IPS-18a (cell line): ENCODE results near the gene CNTNAP1.
A peak's percentile ranks its signal among the peaks of the same experiment; 100 is the strongest.
"Not testable (repeated sequence)": the region's sequence is repeated elsewhere in the genome, so short reads cannot be mapped to it uniquely, and the experiment has no call there.

Source experiments
- H3K27ac ChIP-seq: one replicate; pipeline ENCODE4 v1.5.1; 2013; ENCODE audit warnings: low read length
- H3K27me3 ChIP-seq: one replicate; pipeline ENCODE4 v1.6.1; 2013; ENCODE audit warnings: mild to moderate bottlenecking, low read length; ENCODE audit not compliant: control insufficient read depth, insufficient read depth
- H3K36me3 ChIP-seq: one replicate; pipeline ENCODE4 v1.6.1; 2013; ENCODE audit warnings: low read depth, low read length; ENCODE audit not compliant: control insufficient read depth
- H3K4me1 ChIP-seq: one replicate; pipeline ENCODE4 v1.6.1; 2013; ENCODE audit warnings: low read depth, low read length; ENCODE audit not compliant: control insufficient read depth
- H3K4me3 ChIP-seq: one replicate; pipeline ENCODE4 v1.5.1; 2013; ENCODE audit warnings: low read length
- H3K9ac ChIP-seq: one replicate; pipeline ENCODE4 v1.6.1; 2013; ENCODE audit warnings: mild to moderate bottlenecking, low read length, moderate library complexity
- H3K9me3 ChIP-seq: one replicate; pipeline ENCODE4 v1.6.1; 2013; ENCODE audit warnings: low read depth, low read length; ENCODE audit not compliant: control insufficient read depth

Gene CNTNAP1

DNA sequence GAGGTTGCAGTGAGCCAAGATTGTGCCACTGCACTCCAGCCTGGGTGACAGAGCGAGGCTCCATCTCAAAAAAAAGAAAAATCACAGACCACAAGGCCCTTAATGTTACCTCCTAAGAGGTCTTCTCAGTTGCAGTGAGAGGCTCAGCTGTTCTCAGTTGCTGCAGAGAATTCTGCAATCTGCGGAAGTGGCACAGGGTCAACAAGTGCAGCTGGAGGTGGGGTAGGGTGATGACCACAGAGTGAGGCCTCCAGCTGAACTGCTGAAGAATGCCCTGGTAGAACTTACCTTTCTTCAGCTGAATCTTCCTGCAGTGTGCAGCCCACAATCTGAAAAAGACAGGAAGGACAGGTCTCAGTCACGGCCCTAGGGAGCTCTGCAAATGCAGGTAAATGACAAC, 26.3 kb downstream of the CNTNAP1 start:
- H3K4me3 ChIP-seq: no peak overlapping the region
- no peaks in the 10 kb centered on the region for H3K27me3 ChIP-seq
- no peak overlapping the region for H3K9ac ChIP-seq
- no peaks in the 10 kb centered on the region for H3K9me3 ChIP-seq
- no peaks in the 10 kb centered on the region for H3K4me1 ChIP-seq
- peaks cover 57% of the 10 kb centered on the region for H3K36me3 ChIP-seq
- H3K27ac ChIP-seq: no peak overlapping the region

DNA sequence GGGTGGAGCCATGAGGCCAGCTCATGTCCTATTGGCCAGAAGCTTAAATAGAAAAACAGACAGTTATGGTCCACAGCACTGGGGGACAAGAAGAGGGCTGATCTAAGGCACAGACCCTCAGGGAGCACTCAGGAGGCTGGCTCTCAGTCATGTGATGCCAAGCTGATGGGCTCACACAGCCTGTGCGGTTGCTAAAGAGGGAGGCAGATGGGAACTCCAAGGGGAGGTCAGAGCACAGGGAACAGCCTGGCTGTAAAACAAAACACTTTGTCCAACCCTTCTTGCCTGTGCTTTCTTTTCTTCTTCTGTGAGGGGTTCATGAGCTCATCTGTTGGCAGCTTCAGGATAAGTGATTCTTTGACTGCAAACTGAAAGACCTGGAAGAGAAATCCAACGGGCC, 27.2 kb downstream of the CNTNAP1 start:
- Histone ChIP-seq H3K27me3 (no peaks in the 10 kb centered on the region), H3K4me1 (no peaks in the 10 kb centered on the region), H3K9me3 (no peaks in the 10 kb centered on the region), H3K27ac (no peak overlapping the region), H3K36me3 (peaks cover 57% of the 10 kb centered on the region), H3K9ac (no peak overlapping the region), H3K4me3 (no peak overlapping the region)

DNA sequence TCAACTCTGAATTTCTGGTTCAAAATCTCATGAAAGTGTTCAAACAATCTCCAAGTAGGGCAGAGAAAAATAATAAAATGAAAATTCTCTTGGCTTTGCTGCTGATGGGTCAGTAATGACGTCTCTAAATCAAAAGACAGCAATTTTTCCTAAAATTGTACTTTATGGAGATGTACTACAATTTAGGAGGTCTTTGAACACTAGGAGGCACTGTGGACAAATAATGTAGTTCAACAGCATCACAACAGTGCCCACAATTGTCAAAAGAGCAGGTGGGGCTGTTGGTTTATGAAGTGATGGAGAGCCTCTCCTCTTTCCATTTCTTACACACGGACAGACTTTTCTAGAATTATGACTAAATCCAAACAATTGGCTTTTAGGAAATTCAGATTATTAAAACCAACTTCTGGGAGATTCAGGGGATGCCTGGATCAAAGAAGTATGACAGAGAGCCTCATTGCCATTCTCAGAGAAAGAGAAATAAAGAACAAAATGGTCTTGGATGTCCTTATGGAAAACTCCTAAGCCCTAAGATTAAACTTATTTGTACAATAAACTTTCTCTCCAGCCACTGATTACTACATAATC, 38.8 kb downstream of the CNTNAP1 start:
- Histone ChIP-seq H3K36me3 (peaks cover 56% of the 10 kb centered on the region), H3K27ac (no peak overlapping the region), H3K4me1 (no peaks in the 10 kb centered on the region), H3K9me3 (no peaks in the 10 kb centered on the region), H3K9ac (no peak overlapping the region), H3K4me3 (no peak overlapping the region), H3K27me3 (no peaks in the 10 kb centered on the region)

DNA sequence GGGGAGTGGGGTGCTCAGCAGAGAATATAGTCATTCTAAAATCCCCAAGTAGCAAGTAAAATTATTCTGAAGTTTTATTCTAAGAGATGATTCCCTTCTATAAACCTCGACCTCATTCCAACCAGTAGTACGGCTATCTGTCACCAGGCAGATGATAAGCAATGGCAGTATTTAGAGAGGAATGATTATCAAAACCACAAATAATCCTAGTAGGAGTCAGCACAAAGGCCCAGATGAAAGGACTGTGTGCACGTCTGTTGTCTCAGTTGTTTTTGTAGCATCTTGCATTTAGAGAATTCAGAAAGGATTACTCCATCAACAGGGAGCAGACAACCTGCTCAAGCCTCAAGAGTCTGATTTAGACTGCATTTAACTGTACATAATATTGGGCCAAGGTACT, 41.3 kb downstream of the CNTNAP1 start:
- Histone ChIP-seq H3K27me3 (no peaks in the 10 kb centered on the region), H3K27ac (no peak overlapping the region), H3K36me3 (peaks cover 45% of the 10 kb centered on the region), H3K9ac (no peak overlapping the region), H3K4me1 (no peaks in the 10 kb centered on the region), H3K4me3 (no peak overlapping the region), H3K9me3 (no peaks in the 10 kb centered on the region)

DNA sequence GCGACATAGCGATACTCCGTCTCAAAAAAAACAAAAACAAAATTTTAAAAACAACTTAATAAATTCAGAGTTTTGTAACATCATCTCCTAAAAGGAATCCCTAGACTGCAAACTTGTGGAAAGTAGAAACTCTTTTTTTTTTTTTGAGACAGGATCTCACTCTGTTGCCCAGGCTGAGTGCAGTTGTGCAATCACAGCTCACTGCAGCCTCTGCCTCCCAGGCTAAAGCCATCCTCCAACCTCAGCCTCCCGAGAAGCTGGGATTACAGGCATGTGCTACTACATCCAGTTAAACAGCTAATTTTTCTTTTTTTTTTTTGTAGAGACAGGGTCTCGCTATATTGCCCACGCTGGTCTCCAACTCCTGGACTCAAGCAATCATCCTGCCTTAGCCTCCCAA, 42.8 kb downstream of the CNTNAP1 start:
- peaks cover 40% of the 10 kb centered on the region for H3K36me3 ChIP-seq
- no peak overlapping the region for H3K27ac ChIP-seq
- H3K9me3 ChIP-seq: no peaks in the 10 kb centered on the region
- no peaks in the 10 kb centered on the region for H3K4me1 ChIP-seq
- no peak overlapping the region for H3K9ac ChIP-seq
- H3K4me3 ChIP-seq: no peak overlapping the region
- H3K27me3 ChIP-seq: no peaks in the 10 kb centered on the region

DNA sequence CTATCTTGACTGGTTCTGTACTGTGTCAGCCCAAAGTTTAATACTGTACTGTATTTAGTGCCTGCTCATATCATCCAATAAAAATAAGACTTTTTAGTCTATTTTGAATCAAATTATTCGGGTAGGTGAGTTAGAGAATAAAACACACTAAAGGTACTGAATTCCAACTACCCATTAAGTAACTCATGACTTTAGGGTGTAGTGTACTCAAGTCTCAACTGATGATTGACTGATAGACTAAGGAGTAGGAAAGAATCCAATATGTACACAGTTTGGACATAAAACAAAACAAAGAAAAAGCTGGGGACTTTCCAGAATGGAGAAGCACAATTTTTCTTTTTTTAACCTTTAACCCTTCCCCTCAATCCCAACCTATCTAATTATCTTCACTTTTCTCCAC, 58.4 kb downstream of the CNTNAP1 start:
- H3K4me1 ChIP-seq: peaks cover 6% of the 10 kb centered on the region
- no peak overlapping the region for H3K9ac ChIP-seq
- peaks cover 8% of the 10 kb centered on the region for H3K27me3 ChIP-seq
- no peak overlapping the region for H3K27ac ChIP-seq
- no peak overlapping the region for H3K4me3 ChIP-seq
- H3K9me3 ChIP-seq: peaks cover 4% of the 10 kb centered on the region
- no peaks in the 10 kb centered on the region for H3K36me3 ChIP-seq

DNA sequence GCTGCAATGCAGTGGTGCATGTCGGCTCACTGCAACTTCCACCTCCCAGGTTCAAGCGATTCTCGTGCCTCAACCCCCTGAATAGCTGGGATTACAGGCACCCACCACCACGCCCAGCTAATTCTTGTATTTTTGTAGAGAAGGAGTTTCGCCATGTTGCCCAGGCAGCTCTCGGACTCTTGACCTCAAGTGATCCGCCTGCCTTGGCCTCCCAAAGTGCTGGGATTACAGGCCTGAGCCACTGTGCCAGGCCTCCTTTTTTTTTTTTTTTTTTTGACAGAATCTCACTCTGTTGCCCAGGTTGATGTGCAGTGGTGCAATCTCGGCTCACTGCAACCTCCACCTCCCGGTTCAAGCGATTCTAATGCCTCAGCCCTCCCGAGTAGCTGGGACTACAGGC, 60.6 kb downstream of the CNTNAP1 start:
- not testable (repeated sequence) for H3K36me3 ChIP-seq

DNA sequence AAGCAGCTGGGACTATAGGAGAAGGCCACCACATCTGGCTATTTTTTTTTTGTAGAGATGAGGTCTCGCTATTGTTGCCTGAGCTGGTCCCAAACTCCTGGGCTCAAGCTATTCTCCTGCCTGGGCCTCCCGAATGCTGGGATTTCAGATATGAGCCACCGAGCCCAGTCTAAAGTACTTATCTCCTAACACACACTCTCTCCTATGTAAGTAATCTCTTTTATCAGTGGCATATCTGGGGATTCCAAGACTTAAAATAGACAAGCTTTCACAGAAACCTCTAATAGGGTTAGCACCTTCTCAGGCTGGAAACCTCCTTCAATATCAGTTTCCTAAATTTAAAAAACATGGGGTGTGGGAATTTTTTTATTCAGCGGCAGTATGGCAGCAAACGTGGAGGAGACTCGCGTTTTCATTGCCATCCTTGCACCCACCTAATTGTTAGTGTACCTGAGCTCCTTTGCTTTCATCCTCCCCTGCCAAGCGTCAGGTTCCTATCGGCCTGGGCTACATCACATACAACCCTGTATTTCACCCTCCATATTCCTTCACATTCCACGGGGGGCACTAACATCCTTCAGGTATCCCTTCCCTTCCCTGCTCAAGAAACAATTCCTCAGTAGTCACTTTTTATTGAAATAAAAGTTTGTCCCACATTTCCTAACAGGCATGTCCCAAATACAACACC, 61.4 kb downstream of the CNTNAP1 start:
- Histone ChIP-seq H3K27me3 (peaks cover 28% of the 10 kb centered on the region), H3K9me3 (peaks cover 4% of the 10 kb centered on the region), H3K36me3 (no peaks in the 10 kb centered on the region), H3K27ac (peak overlapping the region; percentile 21), H3K4me3 (peak overlapping the region; percentile 72), H3K9ac (peak overlapping the region; percentile 67), H3K4me1 (peaks cover 15% of the 10 kb centered on the region)

More for the DNA sequence above, 60.6 kb downstream of the CNTNAP1 start:
- H3K4me1 ChIP-seq, H3K4me3 ChIP-seq, H3K9me3 ChIP-seq, H3K9ac ChIP-seq, H3K27ac ChIP-seq: not testable (repeated sequence)
- H3K27me3 ChIP-seq: peaks cover 25% of the 10 kb centered on the region

DNA sequence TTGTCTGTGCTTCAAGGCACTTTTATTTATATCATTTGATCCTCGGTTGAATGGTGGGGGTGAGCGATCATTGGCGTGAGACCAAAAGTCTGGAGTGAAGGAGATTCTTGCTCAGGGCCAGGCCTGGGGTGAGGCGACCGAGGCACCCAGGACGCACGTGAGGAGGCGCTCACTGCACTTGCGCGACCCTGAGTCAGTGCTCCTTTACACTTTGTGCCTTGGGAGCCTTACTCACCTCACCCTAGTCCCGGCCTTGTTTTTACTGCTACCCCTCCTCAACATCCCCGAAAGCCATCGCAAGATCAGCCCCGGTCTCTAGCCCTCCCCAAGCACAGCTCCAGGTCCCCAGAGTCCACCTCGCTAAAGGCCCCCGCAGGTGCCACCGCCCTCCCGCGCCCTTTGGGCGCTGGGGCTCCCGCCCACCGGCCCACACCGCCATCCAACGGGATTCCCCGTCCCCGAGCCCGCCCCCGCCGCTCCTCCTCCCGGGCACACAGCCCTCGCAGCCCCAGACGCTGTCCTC, 62.0 kb downstream of the CNTNAP1 start:
- Histone ChIP-seq H3K27ac (peak overlapping the region; percentile 21), H3K36me3 (no peaks in the 10 kb centered on the region), H3K4me3 (peak overlapping the region; percentile 72), H3K27me3 (peaks cover 28% of the 10 kb centered on the region), H3K4me1 (peaks cover 16% of the 10 kb centered on the region), H3K9me3 (peaks cover 4% of the 10 kb centered on the region), H3K9ac (peak overlapping the region; percentile 67)

DNA sequence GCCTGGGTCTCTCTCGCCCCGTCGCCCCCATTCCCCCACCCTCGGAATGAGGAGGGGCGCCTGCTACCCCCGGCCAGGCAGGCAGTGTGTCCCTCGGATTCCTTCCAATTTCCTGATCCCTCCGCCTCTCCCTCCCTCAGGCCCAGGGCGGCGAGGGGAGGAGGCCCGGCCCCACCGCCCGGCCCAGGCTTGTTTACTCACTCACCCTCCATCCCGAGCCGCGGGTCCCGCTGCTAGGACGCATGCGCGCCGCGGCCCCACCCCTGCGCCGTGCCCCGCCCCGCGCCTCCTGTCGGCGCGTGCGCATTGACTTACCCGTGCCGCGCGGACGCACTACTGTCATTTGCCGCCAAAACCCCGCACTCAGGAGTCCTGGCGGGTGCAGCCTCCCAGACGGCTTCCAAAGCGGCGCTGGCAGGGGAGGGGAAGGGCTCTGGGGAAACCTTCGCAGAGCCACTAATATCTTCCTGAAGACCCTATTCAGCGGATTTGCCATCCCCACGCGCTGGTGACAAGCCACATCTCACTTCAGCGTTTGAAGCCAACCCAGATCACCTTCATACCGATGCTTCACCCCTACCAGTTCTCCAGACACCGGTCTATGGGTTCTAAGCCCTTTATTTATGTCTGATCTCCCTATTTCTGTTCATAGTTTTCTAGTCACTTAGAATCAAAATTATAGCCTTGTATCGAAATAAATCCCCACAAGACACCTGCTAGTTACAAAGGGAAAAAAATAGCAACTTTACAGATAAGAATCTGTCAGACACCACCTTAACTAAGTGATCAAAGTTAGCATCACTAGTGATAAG, 62.7 kb downstream of the CNTNAP1 start, which contains the start of gene EZH1:
TSS of gene EZH1 (minus strand) at position 235 of the 812 bp plus-strand sequence. CDS start 16,099 bp downstream, outside the sequence.
- peak within 1 kb of the TSS; percentile 67 for H3K9ac ChIP-seq
- H3K36me3 ChIP-seq: no peaks in the 10 kb centered on the region
- peak within 1 kb of the TSS; percentile 72 for H3K4me3 ChIP-seq
- H3K27me3 ChIP-seq: peaks cover 28% of the 10 kb centered on the region
- peak within 1 kb of the TSS; percentile 21 for H3K27ac ChIP-seq
- H3K4me1 ChIP-seq: peaks cover 16% of the 10 kb centered on the region
- peaks cover 4% of the 10 kb centered on the region for H3K9me3 ChIP-seq

DNA sequence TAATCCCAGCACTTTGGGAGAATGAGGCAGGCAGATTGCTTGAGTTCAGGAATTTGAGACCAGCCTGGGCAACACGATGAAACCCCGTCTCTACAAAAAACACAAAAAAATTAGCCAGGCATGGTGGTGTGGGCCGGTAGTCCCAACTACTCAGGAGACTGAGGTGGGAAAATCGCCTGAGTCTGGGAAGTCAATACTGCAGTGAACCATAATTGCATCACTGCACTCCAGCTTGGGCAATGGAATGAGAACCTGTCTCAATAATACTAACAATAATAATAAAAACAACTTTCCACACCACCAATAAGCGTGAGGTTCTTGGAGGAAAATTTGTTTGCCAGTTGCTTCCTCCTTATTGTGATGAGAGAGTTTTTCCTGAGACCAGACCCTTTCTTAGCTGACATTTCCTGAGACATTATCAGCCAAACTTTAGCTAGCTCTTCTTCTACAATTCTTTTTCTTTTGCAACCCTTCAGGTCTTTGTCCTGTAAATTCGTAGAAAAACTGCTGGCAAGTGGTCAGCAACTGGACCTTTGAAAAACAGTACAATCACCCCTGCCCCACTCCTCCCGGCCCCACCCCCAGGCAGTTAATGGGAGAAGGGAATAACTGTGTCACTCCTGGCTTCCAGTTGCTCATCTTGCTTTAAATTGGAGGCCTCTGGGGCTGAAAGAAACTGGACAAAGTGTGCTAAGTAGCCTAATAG, 66.0 kb downstream of the CNTNAP1 start:
- no peak overlapping the region for H3K9ac ChIP-seq
- H3K36me3 ChIP-seq: no peaks in the 10 kb centered on the region
- peaks cover 16% of the 10 kb centered on the region for H3K4me1 ChIP-seq
- H3K9me3 ChIP-seq: peaks cover 4% of the 10 kb centered on the region
- H3K4me3 ChIP-seq: no peak overlapping the region
- H3K27ac ChIP-seq: no peak overlapping the region
- peaks cover 28% of the 10 kb centered on the region for H3K27me3 ChIP-seq
